Gastrocnemius medialis (tissue), 4 donors: ENCODE measurements around the gene ZNF134.

Experiments
- POLR2A ChIP-seq, 2 donors: fragments of 450-650 bp; IDR thresholded peaks; one replicate each; pipeline ENCODE4 v1.6.1; 2017; ENCODE audit warnings: antibody characterized with exemption in 2 of 2, mild to moderate bottlenecking in 2 of 2, moderate library complexity in 2 of 2
- TF ChIP-seq, protein P1 (sequence below), 5 experiments: fragments of 450-650 bp in 3 of 5; fragments of 200-600 bp in 2 of 5; sonication (generic) in 2 of 5; IDR thresholded peaks in 4 of 5; conservative IDR thresholded peaks in 1 of 5; 1 replicate in 4 of 5; 2 replicates in 1 of 5; pipeline ENCODE4 v1.5.1; 2016 to 2019; ENCODE audit warnings: antibody characterized with exemption in 5 of 5, mild to moderate bottlenecking in 3 of 5, moderate library complexity in 3 of 5

DNA sequence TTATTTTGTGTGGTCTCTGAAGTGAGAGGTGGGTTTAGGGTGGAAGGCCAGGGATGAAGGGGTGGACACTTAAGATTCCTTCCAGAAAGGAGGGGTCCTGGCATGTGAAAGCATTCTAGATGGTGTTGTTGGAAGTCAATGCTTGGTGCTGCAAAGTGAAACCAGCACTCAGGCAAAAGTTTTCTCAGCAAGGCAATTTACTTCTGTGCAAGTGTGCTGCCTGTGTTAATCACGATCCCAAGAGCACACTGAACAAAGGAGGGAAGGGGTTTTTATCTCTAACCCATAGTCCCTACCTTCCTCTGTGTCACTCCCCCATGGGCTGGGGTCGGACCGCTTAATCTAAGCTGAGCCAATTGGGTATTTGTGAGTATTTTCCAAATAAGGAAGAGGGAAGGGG lies 1.3 kb downstream of the ZNF134 start:
- TF ChIP-seq, protein P1, sequence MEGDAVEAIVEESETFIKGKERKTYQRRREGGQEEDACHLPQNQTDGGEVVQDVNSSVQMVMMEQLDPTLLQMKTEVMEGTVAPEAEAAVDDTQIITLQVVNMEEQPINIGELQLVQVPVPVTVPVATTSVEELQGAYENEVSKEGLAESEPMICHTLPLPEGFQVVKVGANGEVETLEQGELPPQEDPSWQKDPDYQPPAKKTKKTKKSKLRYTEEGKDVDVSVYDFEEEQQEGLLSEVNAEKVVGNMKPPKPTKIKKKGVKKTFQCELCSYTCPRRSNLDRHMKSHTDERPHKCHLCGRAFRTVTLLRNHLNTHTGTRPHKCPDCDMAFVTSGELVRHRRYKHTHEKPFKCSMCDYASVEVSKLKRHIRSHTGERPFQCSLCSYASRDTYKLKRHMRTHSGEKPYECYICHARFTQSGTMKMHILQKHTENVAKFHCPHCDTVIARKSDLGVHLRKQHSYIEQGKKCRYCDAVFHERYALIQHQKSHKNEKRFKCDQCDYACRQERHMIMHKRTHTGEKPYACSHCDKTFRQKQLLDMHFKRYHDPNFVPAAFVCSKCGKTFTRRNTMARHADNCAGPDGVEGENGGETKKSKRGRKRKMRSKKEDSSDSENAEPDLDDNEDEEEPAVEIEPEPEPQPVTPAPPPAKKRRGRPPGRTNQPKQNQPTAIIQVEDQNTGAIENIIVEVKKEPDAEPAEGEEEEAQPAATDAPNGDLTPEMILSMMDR (IDR thresholded peaks at IDR 0.05 in 4 of 5, conservative IDR thresholded peaks at IDR 0.05 in 1 of 5): no peak
- no peak for TF ChIP-seq POLR2A (IDR thresholded peaks at IDR 0.05)
